Mucosa of descending colon (tissue), 3 donors: ENCODE data around the gene TMEM144. TPM values are rescaled to one million over a fixed set of nuclear protein-coding genes. Genes with fewer than 3 reads are reported as not detected.

Source experiments
- ATAC-seq: fragments of 200-7000 bp; cut with Tn5 transposase; one replicate; pipeline ENCODE4 v1.9.1; 2020; ENCODE audit warnings: mild to moderate bottlenecking, moderate library complexity
- DNase-seq, 3 donors: peaks; one replicate each; pipeline ENCODE4 v3.0.0-alpha.2; 2020
- H3K36me3 ChIP-seq: fragments of 200-600 bp; one replicate; pipeline ENCODE4 v1.8.0; 2021; ENCODE audit warnings: low read depth, mild to moderate bottlenecking
- H3K4me1 ChIP-seq: fragments of 200-600 bp; one replicate; pipeline ENCODE4 v1.8.0; 2021; ENCODE audit warnings: low read depth, mild to moderate bottlenecking
- H3K4me3 ChIP-seq: fragments of 200-600 bp; one replicate; pipeline ENCODE4 v1.8.0; 2021; ENCODE audit warnings: mild to moderate bottlenecking
- H3K9me3 ChIP-seq: fragments of 200-600 bp; one replicate; pipeline ENCODE4 v1.8.0; 2021; ENCODE audit warnings: mild to moderate bottlenecking
- CTCF ChIP-seq: fragments of 200-600 bp; IDR thresholded peaks from one replicate; pipeline ENCODE4 v1.8.0; 2022; ENCODE audit warnings: antibody characterized with exemption, mild to moderate bottlenecking
- intact Hi-C, 2 donors: fragments of 100-400 bp; cut with DNase I in 1 of 2; cut with micrococcal nuclease in 1 of 2; formaldehyde crosslinking; loops; one replicate each; pipeline versions ENCODE4 v1.11.0 to v1.11.1; 2022; cut with DNase I, micrococcal nuclease
- total RNA-seq, 3 donors: library from RNA; stranded (reverse); fragmentation: NEBNext Ultra II Directional in 2 of 3; extraction: Animal tissue kit (Norgen Biotek cat#: 25700) in 2 of 3; gene quantifications; one replicate each; pipeline versions ENCODE4 v1.2.1 to v1.2.4, GENCODE V29; 2021 to 2023
- donor health status: DM: no; HTN: no; CAD: no; lungs with moderate emphysema.
- donor health status: DM: no; HTN: no; CAD: no.
- donor health status: DM: no; HTN: yes; CAD: no.

Gene TMEM144
- total RNA-seq, 3 donors from 2014 or later, result 16.1 to 36.7 (median 32.4) TPM

- H3K4me3 ChIP-seq, result no peak overlapping the region
- intact Hi-C loops, result no loop called here
- no peaks in the 10 kb centered on the region for H3K36me3 ChIP-seq
- TF ChIP-seq CTCF, result no peak
- H3K4me1 ChIP-seq, result no peaks in the 10 kb centered on the region
- H3K9me3 ChIP-seq, result no peaks in the 10 kb centered on the region
- ATAC-seq (no peak), DNase-seq (no peak)
Observed at GRCh38 chr4:158201322-158201721, 9.0 kb upstream of the TMEM144 start.

- H3K36me3 ChIP-seq, result no peaks in the 10 kb centered on the region
- H3K9me3 ChIP-seq, result no peaks in the 10 kb centered on the region
- no peak for ATAC-seq
- H3K4me1 ChIP-seq, result no peaks in the 10 kb centered on the region
- DNase-seq, result no peak
- H3K4me3 ChIP-seq, result no peak overlapping the region
- intact Hi-C loops, result no loop called here
- no peak for TF ChIP-seq CTCF
Observed at GRCh38 chr4:158201876-158202275, 8.4 kb upstream of the TMEM144 start.

- no peak overlapping the region for H3K4me3 ChIP-seq
- intact Hi-C loops, result no loop called here
- ATAC-seq (no peak), DNase-seq (no peak)
- no peaks in the 10 kb centered on the region for H3K9me3 ChIP-seq
- no peak for TF ChIP-seq CTCF
- no peaks in the 10 kb centered on the region for H3K36me3 ChIP-seq
- no peaks in the 10 kb centered on the region for H3K4me1 ChIP-seq
Observed at GRCh38 chr4:158202481-158202880, 7.8 kb upstream of the TMEM144 start.

GRCh38 chr4:158203436-158203835, 6.8 kb upstream of the TMEM144 start:
- no peak for ATAC-seq
- Histone ChIP-seq H3K9me3 (no peaks in the 10 kb centered on the region), H3K4me3 (no peak overlapping the region), H3K36me3 (no peaks in the 10 kb centered on the region), H3K4me1 (no peaks in the 10 kb centered on the region)
- intact Hi-C loops, result no loop called here
- no peak for DNase-seq
- TF ChIP-seq CTCF, result no peak

GRCh38 chr4:158203929-158204328, 6.4 kb upstream of the TMEM144 start:
- no peak for TF ChIP-seq CTCF
- no peaks in the 10 kb centered on the region for H3K36me3 ChIP-seq
- H3K4me1 ChIP-seq, result no peaks in the 10 kb centered on the region
- no peaks in the 10 kb centered on the region for H3K9me3 ChIP-seq
- intact Hi-C loops, result no loop called here
- ATAC-seq (no peak), DNase-seq (no peak)
- no peak overlapping the region for H3K4me3 ChIP-seq

- H3K4me1 ChIP-seq, result peaks cover 3% of the 10 kb centered on the region
- ATAC-seq (no peak), DNase-seq (no peak)
- TF ChIP-seq CTCF, result no peak
- intact Hi-C loops, result no loop called here
- H3K9me3 ChIP-seq, result no peaks in the 10 kb centered on the region
- H3K36me3 ChIP-seq, result no peaks in the 10 kb centered on the region
- no peak overlapping the region for H3K4me3 ChIP-seq
Observed at GRCh38 chr4:158208963-158209640, 1.2 kb upstream of the TMEM144 start.
